SKM-1 (cell line): ENCODE data around the gene TMPRSS9.

Source experiments
- DNase-seq: peaks from one replicate; lab custom pipeline; 2025; ENCODE audit not compliant: unreplicated experiment; lab: John Stamatoyannopoulos, UW

TMPRSS9 gene

GRCh38 chr19:2432131-2432848, 72.2 kb downstream of the TMPRSS9 start:
- no peak for DNase-seq

GRCh38 chr19:2433854-2434253, 73.8 kb downstream of the TMPRSS9 start:
- no peak for DNase-seq

DNA sequence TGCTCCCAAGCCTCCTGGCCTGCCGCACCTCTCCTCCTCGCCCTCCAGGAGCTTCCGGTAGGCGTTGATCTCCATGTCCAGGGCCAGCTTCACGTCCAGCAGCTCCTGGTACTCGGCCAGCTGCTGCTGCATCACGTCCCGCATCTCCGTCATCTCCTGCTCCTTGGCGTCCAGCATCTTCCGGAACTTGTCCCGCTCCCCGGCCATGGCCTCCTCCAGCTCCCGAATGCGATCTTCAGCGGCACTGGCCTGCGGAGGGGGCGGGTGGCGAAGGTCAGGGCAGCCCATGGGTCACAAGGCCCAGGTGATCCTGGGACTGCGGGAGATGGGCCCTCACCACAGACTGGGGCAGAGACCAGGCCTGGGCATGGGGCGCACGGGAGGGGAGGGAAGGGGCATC, 74.2 kb downstream of the TMPRSS9 start:
- DNase-seq = no peak

DNA sequence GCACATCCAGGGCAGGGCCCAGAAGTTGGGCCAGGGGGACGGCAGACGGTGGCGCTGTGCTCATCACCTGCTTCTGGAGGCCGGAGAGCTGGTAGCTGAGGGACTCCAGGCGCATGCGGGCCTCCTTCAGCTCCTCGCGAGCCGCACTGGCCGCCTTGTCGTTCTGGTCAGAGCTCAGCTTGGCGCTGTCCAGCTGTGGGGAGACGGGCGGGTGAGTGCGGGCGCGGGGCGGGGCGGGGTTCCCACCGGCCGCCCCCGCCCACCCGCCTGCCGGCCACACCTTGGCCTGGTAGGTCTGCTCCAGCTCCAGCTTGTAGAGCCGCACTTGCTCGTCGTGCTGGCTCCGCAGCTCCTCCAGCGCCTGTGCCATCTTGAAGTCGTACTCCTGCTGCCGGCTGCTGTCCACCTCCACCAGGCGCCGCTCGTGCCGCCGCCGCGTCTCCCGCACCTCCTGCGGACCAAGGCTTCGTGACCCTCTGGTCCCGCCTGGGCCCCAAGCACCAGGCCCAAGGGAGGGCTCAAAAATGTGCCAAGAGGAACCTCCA, 74.7 kb downstream of the TMPRSS9 start:
- no peak for DNase-seq

DNA sequence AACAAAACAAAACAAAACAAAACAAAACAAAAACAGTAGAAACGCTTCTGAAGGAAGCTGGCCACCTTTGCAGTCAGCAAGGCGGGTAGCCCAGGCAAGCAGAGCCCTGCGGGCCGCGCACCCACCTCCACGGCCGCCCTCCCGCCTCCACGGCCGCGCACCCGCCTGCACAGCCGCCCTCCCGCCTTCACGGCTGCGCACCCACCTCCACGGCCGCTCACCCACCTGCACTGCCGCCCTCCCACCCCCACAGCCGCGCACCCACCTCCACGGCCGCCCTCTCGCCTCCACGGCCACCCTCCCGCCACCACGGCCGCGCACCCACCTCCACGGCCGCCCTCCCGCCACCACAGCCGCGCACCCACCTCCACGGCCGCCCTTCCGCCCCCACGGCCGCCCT, 76.3 kb downstream of the TMPRSS9 start:
- no peak for DNase-seq

DNA sequence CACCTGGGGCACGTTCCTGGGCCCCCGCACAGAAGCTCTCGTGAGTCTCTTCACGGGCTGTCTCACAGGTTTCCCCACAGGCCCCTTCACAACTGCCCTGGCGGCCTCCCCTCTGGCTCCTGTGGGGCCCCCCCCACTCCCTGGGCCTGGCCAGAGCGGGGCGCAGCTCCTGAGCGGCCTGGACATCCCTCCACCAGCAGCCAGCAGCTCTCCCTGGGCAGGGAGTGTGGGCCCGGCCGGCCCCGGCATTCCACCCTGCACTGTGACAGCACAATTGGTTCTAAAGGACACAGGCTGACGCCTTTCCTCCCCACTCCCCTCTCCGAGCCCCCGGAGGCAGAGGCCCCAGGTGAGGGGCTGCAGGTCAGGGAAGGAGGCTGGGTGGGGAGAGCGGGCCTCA, 76.9 kb downstream of the TMPRSS9 start:
- DNase-seq = no peak

GRCh38 chr19:2438178-2438577, 78.1 kb downstream of the TMPRSS9 start:
- no peak for DNase-seq

DNA sequence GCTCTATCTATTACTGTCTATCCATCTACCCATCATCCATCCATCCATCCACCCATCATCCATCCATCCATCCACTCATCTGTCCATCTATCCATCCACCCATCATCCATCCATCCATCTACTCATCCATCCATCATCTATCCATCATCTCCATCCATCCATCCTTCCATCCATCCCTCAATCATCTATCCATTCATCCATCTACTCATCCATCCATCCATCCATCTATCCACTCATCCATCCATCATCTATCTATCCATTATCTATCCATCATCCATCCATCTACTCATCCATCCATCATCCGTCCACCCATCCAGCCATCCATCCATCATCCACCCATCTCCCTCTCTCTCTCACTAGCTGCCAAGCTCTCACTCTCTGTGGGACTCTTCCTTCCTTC, 80.5 kb downstream of the TMPRSS9 start:
- no peak for DNase-seq

DNA sequence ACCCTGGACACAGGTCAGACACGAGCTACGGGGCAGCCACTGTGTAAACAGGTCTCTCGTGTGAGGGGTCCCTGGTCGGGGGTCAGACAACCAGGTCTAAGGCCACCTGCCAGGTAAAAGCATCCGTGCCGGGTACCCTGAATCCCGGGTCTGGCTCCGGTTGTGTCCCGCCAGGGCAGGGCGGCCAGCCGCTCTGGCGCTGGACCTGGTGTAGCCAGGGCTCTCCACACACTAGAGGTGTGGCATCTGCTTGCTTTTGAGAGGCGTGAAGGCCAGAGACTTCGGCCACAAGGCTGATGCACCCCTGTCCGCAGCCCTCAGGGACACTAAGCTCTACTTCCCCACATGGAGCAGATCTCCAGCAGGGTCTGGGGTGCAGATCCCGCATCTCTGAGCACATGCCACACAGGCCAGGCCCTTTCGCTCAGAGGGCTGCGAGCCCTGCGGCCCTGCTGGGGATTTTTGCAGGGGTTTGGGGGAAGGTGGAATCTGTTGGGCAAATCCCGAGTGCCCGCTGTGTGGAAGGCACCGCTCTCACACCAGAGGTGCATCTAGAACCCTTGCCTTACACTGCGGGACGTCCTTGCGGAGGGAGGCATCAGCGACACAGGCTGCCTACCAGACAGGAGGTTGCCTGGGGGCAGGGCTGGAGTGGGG, 81.2 kb downstream of the TMPRSS9 start:
- no peak for DNase-seq

DNA sequence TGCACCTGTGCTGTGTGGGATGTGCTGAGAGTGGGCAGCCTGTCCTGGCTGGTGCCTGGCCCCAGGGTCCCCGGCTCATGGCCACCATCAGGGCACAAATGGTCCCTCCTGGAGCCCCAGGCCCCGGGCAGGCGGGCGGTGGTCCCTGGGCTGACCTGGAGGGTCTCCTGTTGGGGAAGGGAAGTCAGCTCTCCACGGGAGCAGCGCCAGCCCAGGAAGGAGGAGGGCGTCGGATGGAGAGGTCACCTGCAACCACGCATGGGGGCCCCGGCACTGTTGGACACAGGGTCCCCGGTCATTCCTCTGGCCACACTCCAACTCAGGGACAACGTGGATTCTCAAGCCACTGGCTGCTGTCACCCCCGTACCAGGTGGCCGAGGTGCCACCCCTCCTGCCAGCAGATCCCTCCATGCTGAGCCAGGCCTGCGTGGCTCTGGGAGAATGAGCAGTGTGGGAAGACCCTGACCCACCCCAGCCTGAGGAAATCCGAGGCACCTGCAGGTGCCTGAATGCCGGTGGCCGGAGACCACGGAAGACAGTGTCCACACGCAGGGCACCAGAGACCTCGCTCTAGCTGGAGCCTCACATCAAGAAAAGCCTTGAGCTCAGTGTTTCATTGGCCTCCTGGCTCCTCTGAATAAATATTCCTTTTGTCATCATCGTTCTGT, 83.2 kb downstream of the TMPRSS9 start:
- no peak for DNase-seq

DNA sequence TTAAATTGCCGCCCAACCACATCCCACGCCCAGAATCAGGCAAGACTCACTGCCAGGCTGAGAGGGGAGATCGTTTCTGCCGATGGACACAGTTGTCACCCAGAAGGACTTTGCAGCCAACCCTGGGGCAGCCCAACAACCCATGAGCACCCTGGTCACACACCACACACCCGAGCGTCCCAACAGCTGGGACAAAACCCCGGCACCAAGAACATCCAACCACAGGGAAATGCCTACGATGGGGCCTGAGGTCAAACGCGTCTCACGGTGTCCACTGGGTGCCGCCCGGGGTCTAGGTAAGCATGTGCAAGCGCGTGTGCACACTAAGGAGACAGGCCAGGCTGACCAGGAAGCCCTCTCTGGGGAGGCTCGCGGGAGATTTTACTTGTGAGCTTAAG, 83.7 kb downstream of the TMPRSS9 start:
- DNase-seq = no peak

- DNase-seq = no peak
Observed at GRCh38 chr19:2444251-2445002, 84.4 kb downstream of the TMPRSS9 start.

DNA sequence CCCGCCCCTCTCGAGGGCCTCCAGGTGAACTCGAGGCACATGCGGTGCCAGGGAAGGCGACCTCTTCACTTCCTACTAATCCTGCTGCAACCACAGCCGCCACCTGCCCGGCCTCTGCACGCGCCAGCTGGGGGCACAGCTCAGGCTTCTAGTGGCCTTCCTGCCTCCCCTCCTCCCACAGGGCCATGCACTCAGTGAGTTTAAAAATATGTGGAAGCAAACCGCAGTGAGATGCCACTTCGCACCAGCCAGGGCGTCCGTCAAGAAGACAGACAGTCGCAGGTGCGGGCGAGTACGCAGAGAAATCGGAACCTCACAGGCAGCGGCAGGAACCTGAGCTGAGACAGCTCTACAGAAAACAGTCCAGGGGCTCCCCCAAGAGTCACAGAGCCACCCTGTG, 86.3 kb downstream of the TMPRSS9 start:
- DNase-seq = no peak

DNA sequence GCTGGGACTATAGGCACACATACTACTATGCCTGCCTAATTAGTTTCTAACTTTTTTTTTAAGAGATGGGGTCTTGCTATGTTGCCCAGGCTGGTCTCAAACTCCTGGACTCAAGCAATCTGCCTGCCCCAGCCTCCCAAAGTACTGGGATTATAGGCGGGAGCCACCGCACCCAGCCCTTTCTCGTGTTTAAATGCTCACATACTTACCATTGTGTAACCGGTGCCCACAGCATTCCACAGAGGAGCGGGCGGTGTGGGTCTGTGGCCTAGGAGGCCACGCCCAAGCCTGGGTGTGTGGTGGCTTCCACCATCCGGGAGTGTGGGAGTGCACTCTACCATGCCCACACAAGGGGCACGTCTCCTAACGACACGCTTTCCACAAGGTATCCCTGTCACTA, 89.0 kb downstream of the TMPRSS9 start:
- DNase-seq = no peak

DNA sequence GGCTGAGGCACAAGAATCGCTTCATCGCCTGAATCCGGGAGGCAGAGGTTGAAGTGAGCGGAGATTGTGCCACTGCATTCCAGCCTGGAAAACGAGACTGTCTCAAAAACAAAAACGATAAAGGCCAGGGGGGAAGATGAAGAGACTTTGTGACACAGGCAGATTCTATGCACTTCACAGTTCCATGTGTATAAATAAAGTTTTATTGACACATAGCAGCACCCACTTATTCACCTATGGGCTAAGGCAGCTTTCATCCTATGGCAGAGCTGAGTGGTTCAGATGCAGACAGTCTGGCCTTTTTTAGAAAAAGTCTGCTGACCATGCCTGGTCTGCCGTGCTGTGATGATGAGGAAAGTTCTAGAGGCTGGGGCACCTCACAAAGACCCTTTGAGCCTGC, 91.1 kb downstream of the TMPRSS9 start:
- no peak for DNase-seq

GRCh38 chr19:2451741-2452140, 91.7 kb downstream of the TMPRSS9 start:
- DNase-seq = no peak

DNA sequence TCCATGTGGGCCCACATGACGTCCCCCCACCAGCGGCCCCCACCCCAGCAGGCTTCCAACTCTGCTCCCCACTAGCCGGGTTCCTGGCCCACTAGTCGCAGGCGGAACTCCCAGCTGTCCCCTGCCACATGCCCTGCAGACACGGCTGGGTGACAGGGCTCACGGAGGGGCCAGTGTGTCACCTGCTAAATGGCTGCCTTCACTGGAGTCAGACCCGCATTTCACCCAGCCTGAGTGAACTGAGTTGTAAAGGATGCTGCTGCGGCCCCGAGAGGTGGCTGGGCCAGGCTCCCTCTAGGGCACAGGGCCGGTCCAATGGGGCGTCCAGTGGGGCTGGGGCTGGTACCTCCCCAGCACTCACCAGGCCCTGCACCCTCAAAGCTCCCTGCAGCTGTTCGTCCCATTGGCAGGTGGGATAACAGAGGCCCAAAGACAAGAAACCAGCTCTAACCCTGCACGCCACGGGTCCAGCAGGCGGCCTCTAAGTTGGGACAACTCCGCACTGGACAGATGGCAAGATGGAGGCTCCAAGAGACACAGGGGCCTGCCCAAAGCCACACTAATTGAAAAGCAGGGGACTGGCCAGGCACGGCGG, 93.5 kb downstream of the TMPRSS9 start:
- no peak for DNase-seq

DNA sequence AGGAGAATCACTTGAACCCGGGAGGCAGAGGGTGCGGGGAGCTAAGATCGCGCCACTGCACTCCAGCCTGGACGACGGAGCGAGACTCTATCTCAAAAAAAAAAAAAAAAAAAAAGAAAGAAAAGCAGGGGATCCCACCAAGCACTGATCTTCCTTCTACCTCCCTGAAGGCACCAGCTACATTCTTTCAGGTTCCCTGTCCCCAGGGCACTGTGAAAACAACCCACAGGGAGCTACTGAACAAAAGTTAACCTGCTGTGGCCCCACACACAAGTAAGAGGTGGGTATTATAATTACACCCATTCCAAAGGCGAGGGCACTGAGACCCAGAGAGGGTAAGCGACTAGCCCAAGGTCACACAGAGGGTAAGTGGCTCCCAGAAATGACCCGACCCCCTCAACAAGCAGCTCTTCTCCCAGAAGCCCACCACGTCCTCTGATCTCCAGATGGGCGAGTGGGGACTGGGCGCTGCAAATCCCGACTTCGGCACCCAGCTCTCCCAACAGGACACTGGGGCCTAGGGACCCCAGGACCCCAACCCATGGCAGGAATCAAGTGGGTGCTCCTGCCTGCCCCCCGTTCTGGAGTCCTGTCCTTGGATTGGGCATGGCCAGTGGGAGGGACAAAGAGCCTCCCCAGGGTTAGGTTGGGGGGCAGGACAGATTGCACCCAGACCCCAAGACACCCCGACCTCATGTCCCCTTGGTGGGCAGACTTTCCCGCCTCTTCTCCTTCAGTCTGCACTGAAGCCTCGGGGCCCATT, 94.3 kb downstream of the TMPRSS9 start:
- DNase-seq = no peak

GRCh38 chr19:2454962-2455850, 95.1 kb downstream of the TMPRSS9 start:
- DNase-seq = no peak
